Type B pancreatic cell (in vitro differentiated cells): ENCODE results near the gene POLR1E. TPM values are rescaled to one million over a fixed set of nuclear protein-coding genes. Genes with fewer than 3 reads are reported as not detected.

ENCODE experiments used
- DNase-seq: peaks from one replicate; pipeline ENCODE4 v3.0.0; 2021; ENCODE audit warnings: mixed read lengths; ENCODE audit not compliant: unreplicated experiment; ENCODE audit errors: extremely low spot score
- H3K27ac Mint-ChIP-seq: 2 replicates; pipeline ENCODE4 v1.8.0; 2021; ENCODE audit warnings: mild to moderate bottlenecking, mixed read lengths
- H3K27me3 Mint-ChIP-seq: 2 replicates; pipeline ENCODE4 v1.8.0; 2021; ENCODE audit warnings: mixed read lengths
- H3K36me3 Mint-ChIP-seq: 2 replicates; pipeline ENCODE4 v1.8.0; 2021; ENCODE audit warnings: mixed read lengths
- H3K4me1 Mint-ChIP-seq: one replicate; pipeline ENCODE4 v1.8.0; 2021; ENCODE audit warnings: mixed read lengths; ENCODE audit not compliant: unreplicated experiment
- H3K4me3 Mint-ChIP-seq: 2 replicates; pipeline ENCODE4 v1.8.0; 2021; ENCODE audit warnings: mild to moderate bottlenecking, mixed read lengths
- H3K9me3 Mint-ChIP-seq: 2 replicates; pipeline ENCODE4 v1.8.0; 2021; ENCODE audit warnings: mixed read lengths
- total RNA-seq: library from RNA; stranded (reverse); gene quantifications from 2 replicates; pipeline ENCODE4 v1.2.1, GENCODE V29; 2021; ENCODE audit warnings: low replicate concordance
- TF ChIP-seq, protein P1 (sequence below): fragments of 200-600 bp; sonication (generic); conservative IDR thresholded peaks from 2 replicates; pipeline ENCODE4 v1.5.0; 2021; ENCODE audit warnings: antibody characterized with exemption, mild to moderate bottlenecking

Gene POLR1E
- total RNA-seq, 1 donor from 2014 or later = 26.9 TPM

GRCh38 chr9:37441776-37442370 is 43.9 kb upstream of the POLR1E start:
- TF ChIP-seq, protein P1, sequence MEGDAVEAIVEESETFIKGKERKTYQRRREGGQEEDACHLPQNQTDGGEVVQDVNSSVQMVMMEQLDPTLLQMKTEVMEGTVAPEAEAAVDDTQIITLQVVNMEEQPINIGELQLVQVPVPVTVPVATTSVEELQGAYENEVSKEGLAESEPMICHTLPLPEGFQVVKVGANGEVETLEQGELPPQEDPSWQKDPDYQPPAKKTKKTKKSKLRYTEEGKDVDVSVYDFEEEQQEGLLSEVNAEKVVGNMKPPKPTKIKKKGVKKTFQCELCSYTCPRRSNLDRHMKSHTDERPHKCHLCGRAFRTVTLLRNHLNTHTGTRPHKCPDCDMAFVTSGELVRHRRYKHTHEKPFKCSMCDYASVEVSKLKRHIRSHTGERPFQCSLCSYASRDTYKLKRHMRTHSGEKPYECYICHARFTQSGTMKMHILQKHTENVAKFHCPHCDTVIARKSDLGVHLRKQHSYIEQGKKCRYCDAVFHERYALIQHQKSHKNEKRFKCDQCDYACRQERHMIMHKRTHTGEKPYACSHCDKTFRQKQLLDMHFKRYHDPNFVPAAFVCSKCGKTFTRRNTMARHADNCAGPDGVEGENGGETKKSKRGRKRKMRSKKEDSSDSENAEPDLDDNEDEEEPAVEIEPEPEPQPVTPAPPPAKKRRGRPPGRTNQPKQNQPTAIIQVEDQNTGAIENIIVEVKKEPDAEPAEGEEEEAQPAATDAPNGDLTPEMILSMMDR = no peak
- Mint-ChIP-seq H3K27me3 (no peaks in the 10 kb centered on the region), H3K36me3 (peaks cover 11% of the 10 kb centered on the region), H3K4me1 (peaks cover 4% of the 10 kb centered on the region), H3K27ac (no peak overlapping the region), H3K9me3 (no peaks in the 10 kb centered on the region), H3K4me3 (no peak overlapping the region)
- DNase-seq = no peak

GRCh38 chr9:37442556-37442955 is 43.2 kb upstream of the POLR1E start:
- H3K27ac Mint-ChIP-seq = no peak overlapping the region
- H3K4me1 Mint-ChIP-seq = peaks cover 4% of the 10 kb centered on the region
- TF ChIP-seq, protein P1 = no peak

GRCh38 chr9:37443566-37443965 is 42.2 kb upstream of the POLR1E start:
- DNase-seq = no peak
- Mint-ChIP-seq H3K4me3 (no peak overlapping the region), H3K9me3 (no peaks in the 10 kb centered on the region), H3K27me3 (no peaks in the 10 kb centered on the region), H3K36me3 (peaks cover 4% of the 10 kb centered on the region), H3K4me1 (peaks cover 7% of the 10 kb centered on the region), H3K27ac (no peak overlapping the region)
- TF ChIP-seq, protein P1 = no peak

More at GRCh38 chr9:37442556-37442955, 43.2 kb upstream of the POLR1E start:
- peaks cover 7% of the 10 kb centered on the region for H3K36me3 Mint-ChIP-seq
- no peaks in the 10 kb centered on the region for H3K27me3 Mint-ChIP-seq
- no peaks in the 10 kb centered on the region for H3K9me3 Mint-ChIP-seq
- no peak for DNase-seq
- H3K4me3 Mint-ChIP-seq = no peak overlapping the region

GRCh38 chr9:37444890-37445289 is 40.9 kb upstream of the POLR1E start:
- Mint-ChIP-seq H3K4me1 (peaks cover 9% of the 10 kb centered on the region), H3K4me3 (no peak overlapping the region), H3K27me3 (no peaks in the 10 kb centered on the region), H3K9me3 (no peaks in the 10 kb centered on the region), H3K36me3 (peaks cover 6% of the 10 kb centered on the region), H3K27ac (no peak overlapping the region)
- no peak for DNase-seq
- TF ChIP-seq, protein P1 = no peak

- Mint-ChIP-seq H3K36me3 (peaks cover 10% of the 10 kb centered on the region), H3K4me3 (no peak overlapping the region), H3K27ac (no peak overlapping the region), H3K27me3 (no peaks in the 10 kb centered on the region), H3K4me1 (peaks cover 13% of the 10 kb centered on the region), H3K9me3 (no peaks in the 10 kb centered on the region)
- DNase-seq = no peak
- TF ChIP-seq, protein P1 = no peak
Measured at GRCh38 chr9:37445832-37446231, 39.9 kb upstream of the POLR1E start.
